ENCODE data around the gene CASP2. TPM values are rescaled to one million over a fixed set of nuclear protein-coding genes. Genes with fewer than 3 reads are reported as not detected.

Gene CASP2
- total and polyA plus RNA-seq, 2 donors (not counting 1 experiment from before 2014, with no cell fraction given), result 9.4 to 22.6 TPM

GRCh38 chr7:143242306-143242705 is 45.8 kb upstream of the CASP2 start:
- H3K79me2 ChIP-seq (ENCODE audit: control insufficient read depth, insufficient read depth, low read length), result no peaks in the 10 kb centered on the region
- H3K36me3 ChIP-seq (ENCODE audit: control insufficient read depth, insufficient read depth, low read length), result no peaks in the 10 kb centered on the region
- H3K27me3 ChIP-seq (ENCODE audit: control insufficient read depth, insufficient read depth, low read length), result peaks cover 2% of the 10 kb centered on the region
- H3K27ac ChIP-seq (ENCODE audit: insufficient read depth, low read length), result no peak overlapping the region
- DNase-seq (ENCODE audit: low read depth in 2 of 2), result no peak
- H3K9ac ChIP-seq (ENCODE audit: insufficient read depth, low read length), result no peak overlapping the region
- H4K20me1 ChIP-seq (ENCODE audit: control insufficient read depth, extremely low read depth, insufficient read depth, low read length), result no peaks in the 10 kb centered on the region
- H3K4me1 ChIP-seq (ENCODE audit: control insufficient read depth, extremely low read depth, insufficient read depth, low read length), result peaks cover 2% of the 10 kb centered on the region
- H3K4me3 ChIP-seq (replicated peaks in 1 of 4; ENCODE audit: control extremely low read depth in 1 of 4, insufficient read depth in 1 of 4, low read depth in 3 of 4, low read length in 4 of 4), result no peak overlapping the region
- H3K4me2 ChIP-seq (ENCODE audit: extremely low read depth, insufficient read depth, low read length), result no peak overlapping the region
- H3K9me3 ChIP-seq (ENCODE audit: control insufficient read depth, insufficient read depth, low read depth, low read length), result no peaks in the 10 kb centered on the region
- H2AFZ ChIP-seq (ENCODE audit: low read length), result no peak overlapping the region
- TF ChIP-seq CTCF (conservative IDR thresholded peaks at IDR 0.05 in 1 of 2, IDR thresholded peaks at IDR 0.05 in 1 of 2; ENCODE audit: low read depth in 1 of 2, low read length in 2 of 2) (no peak), EZH2 (IDR thresholded peaks at IDR 0.05; ENCODE audit: low read length, missing control alignments) (no peak)

GRCh38 chr7:143243111-143243510 is 45.0 kb upstream of the CASP2 start:
- Histone ChIP-seq H3K4me1 (ENCODE audit: control insufficient read depth, extremely low read depth, insufficient read depth, low read length) (peaks cover 2% of the 10 kb centered on the region), H3K36me3 (ENCODE audit: control insufficient read depth, insufficient read depth, low read length) (no peaks in the 10 kb centered on the region), H3K9me3 (ENCODE audit: control insufficient read depth, insufficient read depth, low read depth, low read length) (no peaks in the 10 kb centered on the region), H3K4me3 (replicated peaks in 1 of 4; ENCODE audit: control extremely low read depth in 1 of 4, insufficient read depth in 1 of 4, low read depth in 3 of 4, low read length in 4 of 4) (no peak overlapping the region), H3K27me3 (ENCODE audit: control insufficient read depth, insufficient read depth, low read length) (peaks cover 2% of the 10 kb centered on the region), H3K4me2 (ENCODE audit: extremely low read depth, insufficient read depth, low read length) (no peak overlapping the region), H4K20me1 (ENCODE audit: control insufficient read depth, extremely low read depth, insufficient read depth, low read length) (no peaks in the 10 kb centered on the region), H3K9ac (ENCODE audit: insufficient read depth, low read length) (no peak overlapping the region), H3K79me2 (ENCODE audit: control insufficient read depth, insufficient read depth, low read length) (no peaks in the 10 kb centered on the region), H3K27ac (ENCODE audit: insufficient read depth, low read length) (no peak overlapping the region), H2AFZ (ENCODE audit: low read length) (no peak overlapping the region)
- TF ChIP-seq EZH2 (IDR thresholded peaks at IDR 0.05; ENCODE audit: low read length, missing control alignments) (no peak), CTCF (conservative IDR thresholded peaks at IDR 0.05 in 1 of 2, IDR thresholded peaks at IDR 0.05 in 1 of 2; ENCODE audit: low read depth in 1 of 2, low read length in 2 of 2) (no peak)
- no peak for DNase-seq (ENCODE audit: low read depth in 2 of 2)

GRCh38 chr7:143243614-143244013 is 44.5 kb upstream of the CASP2 start:
- H3K4me2 ChIP-seq (ENCODE audit: extremely low read depth, insufficient read depth, low read length), result no peak overlapping the region

More at GRCh38 chr7:143243614-143244013, 44.5 kb upstream of the CASP2 start:
- TF ChIP-seq EZH2 (IDR thresholded peaks at IDR 0.05; ENCODE audit: low read length, missing control alignments) (no peak), CTCF (conservative IDR thresholded peaks at IDR 0.05 in 1 of 2, IDR thresholded peaks at IDR 0.05 in 1 of 2; ENCODE audit: low read depth in 1 of 2, low read length in 2 of 2) (no peak)
- peak in 1 of 2 donors; percentile 16 for DNase-seq (ENCODE audit: low read depth in 2 of 2)
- Histone ChIP-seq H3K36me3 (ENCODE audit: control insufficient read depth, insufficient read depth, low read length) (no peaks in the 10 kb centered on the region), H2AFZ (ENCODE audit: low read length) (no peak overlapping the region), H4K20me1 (ENCODE audit: control insufficient read depth, extremely low read depth, insufficient read depth, low read length) (no peaks in the 10 kb centered on the region), H3K27ac (ENCODE audit: insufficient read depth, low read length) (no peak overlapping the region), H3K4me3 (replicated peaks in 1 of 4; ENCODE audit: control extremely low read depth in 1 of 4, insufficient read depth in 1 of 4, low read depth in 3 of 4, low read length in 4 of 4) (no peak overlapping the region), H3K9ac (ENCODE audit: insufficient read depth, low read length) (no peak overlapping the region), H3K79me2 (ENCODE audit: control insufficient read depth, insufficient read depth, low read length) (no peaks in the 10 kb centered on the region), H3K4me1 (ENCODE audit: control insufficient read depth, extremely low read depth, insufficient read depth, low read length) (peaks cover 2% of the 10 kb centered on the region), H3K9me3 (ENCODE audit: control insufficient read depth, insufficient read depth, low read depth, low read length) (no peaks in the 10 kb centered on the region), H3K27me3 (ENCODE audit: control insufficient read depth, insufficient read depth, low read length) (peaks cover 2% of the 10 kb centered on the region)

Data from fibroblast of lung (primary cell).